Mucosa of descending colon (tissue), 3 donors: ENCODE results near the gene VAMP3. TPM values are rescaled to one million over a fixed set of nuclear protein-coding genes. Genes with fewer than 3 reads are reported as not detected.

Experiments used
- ATAC-seq: fragments of 200-7000 bp; cut with Tn5 transposase; one replicate; pipeline ENCODE4 v1.9.1; 2020; ENCODE audit warnings: mild to moderate bottlenecking, moderate library complexity
- DNase-seq, 3 donors: peaks; one replicate each; pipeline ENCODE4 v3.0.0-alpha.2; 2020
- H3K36me3 ChIP-seq: fragments of 200-600 bp; one replicate; pipeline ENCODE4 v1.8.0; 2021; ENCODE audit warnings: low read depth, mild to moderate bottlenecking
- H3K4me1 ChIP-seq: fragments of 200-600 bp; one replicate; pipeline ENCODE4 v1.8.0; 2021; ENCODE audit warnings: low read depth, mild to moderate bottlenecking
- H3K4me3 ChIP-seq: fragments of 200-600 bp; one replicate; pipeline ENCODE4 v1.8.0; 2021; ENCODE audit warnings: mild to moderate bottlenecking
- H3K9me3 ChIP-seq: fragments of 200-600 bp; one replicate; pipeline ENCODE4 v1.8.0; 2021; ENCODE audit warnings: mild to moderate bottlenecking
- intact Hi-C, 2 donors: fragments of 100-400 bp; cut with DNase I in 1 of 2; cut with micrococcal nuclease in 1 of 2; formaldehyde crosslinking; loops; one replicate each; pipeline versions ENCODE4 v1.11.0 to v1.11.1; 2022; cut with DNase I, micrococcal nuclease
- total RNA-seq, 3 donors: library from RNA; stranded (reverse); fragmentation: NEBNext Ultra II Directional in 2 of 3; extraction: Animal tissue kit (Norgen Biotek cat#: 25700) in 2 of 3; gene quantifications; one replicate each; pipeline versions ENCODE4 v1.2.1 to v1.2.4, GENCODE V29; 2021 to 2023
- TF ChIP-seq, protein P1 (sequence below): fragments of 200-600 bp; IDR thresholded peaks from one replicate; pipeline ENCODE4 v1.8.0; 2022; ENCODE audit warnings: antibody characterized with exemption, mild to moderate bottlenecking
- donor health status: DM: no; HTN: no; CAD: no; lungs with moderate emphysema.
- donor health status: DM: no; HTN: no; CAD: no.
- donor health status: DM: no; HTN: yes; CAD: no.

VAMP3 gene
- total RNA-seq, 3 donors from 2014 or later = 91.6 to 105 (median 94.3) TPM

DNA sequence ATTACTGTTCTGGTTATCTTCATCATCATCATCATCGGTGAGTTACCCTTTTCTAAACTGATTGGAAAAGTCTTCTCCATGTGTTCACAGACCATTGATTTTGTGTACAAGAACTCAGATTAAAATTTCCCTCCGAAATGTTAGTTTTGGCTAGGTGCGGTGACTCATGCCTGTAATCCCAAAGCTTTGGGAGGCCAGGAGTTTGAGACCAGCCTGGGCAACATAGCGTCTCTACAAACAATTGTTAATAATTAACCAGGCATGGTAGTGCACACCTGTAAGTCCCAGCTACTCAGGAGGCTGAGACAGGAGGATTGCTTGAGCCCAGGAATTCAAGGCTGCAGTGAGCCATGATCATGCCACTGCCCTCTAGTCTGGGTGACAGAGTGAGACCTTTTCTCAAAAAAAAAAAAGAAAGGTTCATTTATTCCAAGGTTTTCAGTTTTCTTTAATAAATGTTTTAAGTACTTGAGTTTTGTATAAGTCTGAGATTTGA lies 7.1 kb downstream of the VAMP3 start:
- intact Hi-C loops = no loop called here
- Histone ChIP-seq H3K36me3 (no peaks in the 10 kb centered on the region), H3K9me3 (no peaks in the 10 kb centered on the region), H3K4me1 (no peaks in the 10 kb centered on the region), H3K4me3 (no peak overlapping the region)
- no peak for DNase-seq
- TF ChIP-seq, protein P1, sequence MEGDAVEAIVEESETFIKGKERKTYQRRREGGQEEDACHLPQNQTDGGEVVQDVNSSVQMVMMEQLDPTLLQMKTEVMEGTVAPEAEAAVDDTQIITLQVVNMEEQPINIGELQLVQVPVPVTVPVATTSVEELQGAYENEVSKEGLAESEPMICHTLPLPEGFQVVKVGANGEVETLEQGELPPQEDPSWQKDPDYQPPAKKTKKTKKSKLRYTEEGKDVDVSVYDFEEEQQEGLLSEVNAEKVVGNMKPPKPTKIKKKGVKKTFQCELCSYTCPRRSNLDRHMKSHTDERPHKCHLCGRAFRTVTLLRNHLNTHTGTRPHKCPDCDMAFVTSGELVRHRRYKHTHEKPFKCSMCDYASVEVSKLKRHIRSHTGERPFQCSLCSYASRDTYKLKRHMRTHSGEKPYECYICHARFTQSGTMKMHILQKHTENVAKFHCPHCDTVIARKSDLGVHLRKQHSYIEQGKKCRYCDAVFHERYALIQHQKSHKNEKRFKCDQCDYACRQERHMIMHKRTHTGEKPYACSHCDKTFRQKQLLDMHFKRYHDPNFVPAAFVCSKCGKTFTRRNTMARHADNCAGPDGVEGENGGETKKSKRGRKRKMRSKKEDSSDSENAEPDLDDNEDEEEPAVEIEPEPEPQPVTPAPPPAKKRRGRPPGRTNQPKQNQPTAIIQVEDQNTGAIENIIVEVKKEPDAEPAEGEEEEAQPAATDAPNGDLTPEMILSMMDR = no peak
- no peak for ATAC-seq

DNA sequence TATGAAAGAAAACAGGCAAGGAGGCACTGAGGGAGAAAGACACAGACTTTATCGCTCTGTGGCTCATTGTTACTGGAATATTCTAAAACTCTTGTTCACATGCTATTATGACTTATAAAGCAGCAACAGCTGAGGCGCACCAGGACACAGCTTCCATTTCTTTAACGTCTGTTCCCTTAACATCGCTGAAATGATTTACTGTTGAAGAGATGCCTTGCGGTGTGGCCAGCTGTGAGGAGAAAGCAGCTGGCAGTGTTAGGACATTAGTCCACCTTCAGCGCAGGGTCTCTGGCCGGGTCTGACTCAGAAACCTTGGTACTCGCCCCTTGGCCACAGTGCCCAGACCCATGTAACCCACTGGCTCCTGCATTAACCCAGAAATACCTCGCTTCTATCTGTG lies 9.9 kb downstream of the VAMP3 start:
- DNase-seq (no peak), ATAC-seq (no peak)
- Histone ChIP-seq H3K4me1 (no peaks in the 10 kb centered on the region), H3K36me3 (no peaks in the 10 kb centered on the region), H3K9me3 (no peaks in the 10 kb centered on the region), H3K4me3 (no peak overlapping the region)
- TF ChIP-seq, protein P1 = no peak
- intact Hi-C loops = no loop called here

DNA sequence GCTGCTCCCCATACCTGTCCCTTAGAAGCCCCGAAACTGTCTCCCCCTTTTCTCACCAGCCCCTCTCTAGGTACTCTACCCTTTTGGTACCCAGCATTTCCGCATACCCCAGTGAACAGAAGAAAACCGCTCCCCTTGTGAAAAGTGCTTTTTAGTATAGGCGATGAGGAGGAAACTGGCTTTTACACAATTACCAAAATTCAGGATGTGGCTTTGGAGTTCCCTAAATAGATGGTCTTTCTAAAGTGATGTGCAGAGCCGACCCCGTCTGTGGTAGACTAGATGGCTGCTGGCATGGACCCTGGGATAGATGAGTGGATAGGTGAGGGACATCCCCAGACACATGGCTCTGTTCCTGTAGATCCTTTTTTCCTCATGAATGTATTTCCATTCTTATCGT lies 10.4 kb downstream of the VAMP3 start:
- intact Hi-C loops = no loop called here

DNA sequence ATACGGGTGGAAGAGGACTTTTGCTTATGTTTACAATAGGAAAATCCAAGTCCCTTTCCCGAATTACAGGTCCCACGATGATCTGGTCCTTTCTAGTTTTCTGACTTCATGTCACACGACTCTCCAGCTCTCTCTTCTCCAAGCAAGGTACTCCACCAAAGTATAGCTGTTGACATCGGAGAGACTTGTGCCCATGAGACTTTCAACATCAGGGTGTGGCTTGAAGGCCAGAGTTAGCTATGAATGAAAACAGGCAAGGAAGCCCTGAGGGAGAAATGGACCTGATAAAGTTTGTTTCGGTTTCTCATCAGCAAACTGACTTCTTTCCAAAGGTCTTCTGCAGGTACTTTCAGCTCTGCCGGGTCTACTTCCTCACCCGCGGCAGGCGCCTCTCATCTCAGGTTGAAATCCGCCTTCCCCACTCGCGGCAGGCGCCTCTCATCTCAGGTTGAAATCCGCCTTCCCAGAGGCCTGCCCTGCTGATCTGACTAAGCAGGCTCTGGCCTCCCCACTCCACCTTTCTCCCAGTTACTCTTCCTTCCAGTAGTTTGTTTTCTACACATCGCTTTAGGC lies 10.9 kb downstream of the VAMP3 start:
- Histone ChIP-seq H3K4me1 (no peaks in the 10 kb centered on the region), H3K36me3 (no peaks in the 10 kb centered on the region), H3K9me3 (no peaks in the 10 kb centered on the region), H3K4me3 (no peak overlapping the region)
- DNase-seq (peak; percentile 29 to 74 (median 53)), ATAC-seq (peak; percentile 20)
- intact Hi-C loops = no loop called here
- TF ChIP-seq, protein P1 = no peak

More for the DNA sequence above, 10.4 kb downstream of the VAMP3 start:
- Histone ChIP-seq H3K9me3 (no peaks in the 10 kb centered on the region), H3K4me1 (no peaks in the 10 kb centered on the region), H3K36me3 (no peaks in the 10 kb centered on the region), H3K4me3 (no peak overlapping the region)
- DNase-seq (no peak), ATAC-seq (no peak)
- TF ChIP-seq, protein P1 = no peak

DNA sequence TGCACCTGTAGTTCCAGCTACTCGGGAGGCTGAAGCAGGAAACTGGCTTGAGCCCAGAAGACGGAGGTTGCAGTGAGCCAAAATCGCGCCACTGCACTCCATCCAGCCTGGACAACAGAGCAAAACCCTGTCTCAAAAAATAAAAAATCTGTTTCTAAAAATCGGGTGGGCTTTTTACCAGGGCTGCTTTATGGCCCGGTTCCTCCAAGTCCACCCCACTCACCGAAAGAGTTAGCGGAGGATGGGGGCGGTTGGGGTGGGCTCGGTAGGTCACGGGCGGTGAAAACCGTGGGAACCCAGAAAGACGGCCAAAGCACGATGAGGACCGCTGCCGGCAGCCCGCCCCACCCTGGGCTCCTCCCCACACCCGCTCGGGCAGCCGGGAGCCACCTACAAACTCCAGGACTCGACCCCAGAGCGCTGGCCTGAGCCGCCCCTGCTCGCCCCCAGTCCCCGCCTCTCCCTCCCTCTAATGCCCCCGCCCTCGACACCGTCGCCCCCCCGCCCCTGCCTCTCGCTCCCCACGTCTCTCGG lies 12.1 kb downstream of the VAMP3 start:
- intact Hi-C loops = no loop called here

More for the DNA sequence above, 12.1 kb downstream of the VAMP3 start:
- Histone ChIP-seq H3K9me3 (no peaks in the 10 kb centered on the region), H3K4me1 (no peaks in the 10 kb centered on the region), H3K4me3 (no peak overlapping the region), H3K36me3 (no peaks in the 10 kb centered on the region)
- TF ChIP-seq, protein P1 = no peak
- peak; percentile 62 for ATAC-seq
- peak; percentile 63 to 83 (median 80) for DNase-seq
